ENCODE measurements around the gene MT2A.

- TF ChIP-seq POLR2A (IDR thresholded peaks at IDR 0.05) (no peak), EP300 (IDR thresholded peaks at IDR 0.05) (no peak), POLR2AphosphoS5 (IDR thresholded peaks at IDR 0.05) (no peak)
- TF ChIP-seq, protein P1, sequence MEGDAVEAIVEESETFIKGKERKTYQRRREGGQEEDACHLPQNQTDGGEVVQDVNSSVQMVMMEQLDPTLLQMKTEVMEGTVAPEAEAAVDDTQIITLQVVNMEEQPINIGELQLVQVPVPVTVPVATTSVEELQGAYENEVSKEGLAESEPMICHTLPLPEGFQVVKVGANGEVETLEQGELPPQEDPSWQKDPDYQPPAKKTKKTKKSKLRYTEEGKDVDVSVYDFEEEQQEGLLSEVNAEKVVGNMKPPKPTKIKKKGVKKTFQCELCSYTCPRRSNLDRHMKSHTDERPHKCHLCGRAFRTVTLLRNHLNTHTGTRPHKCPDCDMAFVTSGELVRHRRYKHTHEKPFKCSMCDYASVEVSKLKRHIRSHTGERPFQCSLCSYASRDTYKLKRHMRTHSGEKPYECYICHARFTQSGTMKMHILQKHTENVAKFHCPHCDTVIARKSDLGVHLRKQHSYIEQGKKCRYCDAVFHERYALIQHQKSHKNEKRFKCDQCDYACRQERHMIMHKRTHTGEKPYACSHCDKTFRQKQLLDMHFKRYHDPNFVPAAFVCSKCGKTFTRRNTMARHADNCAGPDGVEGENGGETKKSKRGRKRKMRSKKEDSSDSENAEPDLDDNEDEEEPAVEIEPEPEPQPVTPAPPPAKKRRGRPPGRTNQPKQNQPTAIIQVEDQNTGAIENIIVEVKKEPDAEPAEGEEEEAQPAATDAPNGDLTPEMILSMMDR (IDR thresholded peaks at IDR 0.05), result no peak
Measured at GRCh38 chr16:56639045-56639444, 30.7 kb downstream of the MT2A start.
